Measurements from ENCODE around the gene NSG2. TPM values are rescaled to one million over a fixed set of nuclear protein-coding genes. Genes with fewer than 3 reads are reported as not detected.

The NSG2 gene
- total RNA-seq, 4 donors from 2014 or later: 3.4 to 5.4 (median 3.9) TPM

DNA sequence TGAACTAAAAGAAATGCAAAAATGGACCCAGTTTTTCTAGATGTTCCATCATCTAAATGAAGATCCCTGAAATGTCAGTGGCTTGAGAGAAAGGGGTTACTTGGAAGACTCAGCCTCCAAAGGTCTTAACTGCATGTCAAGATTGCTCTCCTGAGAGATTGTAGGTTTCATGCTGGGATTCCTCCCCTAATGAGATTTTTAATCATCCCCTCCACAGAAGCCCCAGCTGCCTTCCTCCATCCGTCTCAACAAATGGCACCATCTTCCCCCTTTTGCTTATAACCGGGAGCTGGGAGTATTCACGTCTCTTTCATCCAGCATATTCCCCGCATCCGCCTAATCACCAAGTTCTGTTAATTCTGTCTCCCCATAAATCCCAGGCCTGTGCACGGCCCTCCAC is 104.5 kb downstream of the NSG2 start:
- WGBS: 76% methylated on average over 6 of the region's 6 CpGs
- intact Hi-C loops (cut with DNase I): no loop called here
- H3K27ac ChIP-seq (replicated peaks in 1 of 4): no peak overlapping the region
- no peaks in the 10 kb centered on the region for H3K4me1 ChIP-seq
- peaks cover 0 to 9% (median 4%) of the 10 kb centered on the region in 4 donors for H3K9me3 ChIP-seq
- DNase-seq (ENCODE audit: extremely low spot score): no peak
- H3K36me3 ChIP-seq: no peaks in the 10 kb centered on the region
- TF ChIP-seq, protein P1, sequence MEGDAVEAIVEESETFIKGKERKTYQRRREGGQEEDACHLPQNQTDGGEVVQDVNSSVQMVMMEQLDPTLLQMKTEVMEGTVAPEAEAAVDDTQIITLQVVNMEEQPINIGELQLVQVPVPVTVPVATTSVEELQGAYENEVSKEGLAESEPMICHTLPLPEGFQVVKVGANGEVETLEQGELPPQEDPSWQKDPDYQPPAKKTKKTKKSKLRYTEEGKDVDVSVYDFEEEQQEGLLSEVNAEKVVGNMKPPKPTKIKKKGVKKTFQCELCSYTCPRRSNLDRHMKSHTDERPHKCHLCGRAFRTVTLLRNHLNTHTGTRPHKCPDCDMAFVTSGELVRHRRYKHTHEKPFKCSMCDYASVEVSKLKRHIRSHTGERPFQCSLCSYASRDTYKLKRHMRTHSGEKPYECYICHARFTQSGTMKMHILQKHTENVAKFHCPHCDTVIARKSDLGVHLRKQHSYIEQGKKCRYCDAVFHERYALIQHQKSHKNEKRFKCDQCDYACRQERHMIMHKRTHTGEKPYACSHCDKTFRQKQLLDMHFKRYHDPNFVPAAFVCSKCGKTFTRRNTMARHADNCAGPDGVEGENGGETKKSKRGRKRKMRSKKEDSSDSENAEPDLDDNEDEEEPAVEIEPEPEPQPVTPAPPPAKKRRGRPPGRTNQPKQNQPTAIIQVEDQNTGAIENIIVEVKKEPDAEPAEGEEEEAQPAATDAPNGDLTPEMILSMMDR (IDR thresholded peaks at IDR 0.05): no peak
- no peak for TF ChIP-seq EP300 (IDR thresholded peaks at IDR 0.05)
- TF ChIP-seq POLR2AphosphoS5 (IDR thresholded peaks at IDR 0.05): no peak
- TF ChIP-seq POLR2A (IDR thresholded peaks at IDR 0.05; ENCODE audit: low read depth): no peak
- no peak overlapping the region for H3K4me3 ChIP-seq
- peaks cover 0 to 6% (median 0%) of the 10 kb centered on the region in 4 donors for H3K27me3 ChIP-seq

DNA sequence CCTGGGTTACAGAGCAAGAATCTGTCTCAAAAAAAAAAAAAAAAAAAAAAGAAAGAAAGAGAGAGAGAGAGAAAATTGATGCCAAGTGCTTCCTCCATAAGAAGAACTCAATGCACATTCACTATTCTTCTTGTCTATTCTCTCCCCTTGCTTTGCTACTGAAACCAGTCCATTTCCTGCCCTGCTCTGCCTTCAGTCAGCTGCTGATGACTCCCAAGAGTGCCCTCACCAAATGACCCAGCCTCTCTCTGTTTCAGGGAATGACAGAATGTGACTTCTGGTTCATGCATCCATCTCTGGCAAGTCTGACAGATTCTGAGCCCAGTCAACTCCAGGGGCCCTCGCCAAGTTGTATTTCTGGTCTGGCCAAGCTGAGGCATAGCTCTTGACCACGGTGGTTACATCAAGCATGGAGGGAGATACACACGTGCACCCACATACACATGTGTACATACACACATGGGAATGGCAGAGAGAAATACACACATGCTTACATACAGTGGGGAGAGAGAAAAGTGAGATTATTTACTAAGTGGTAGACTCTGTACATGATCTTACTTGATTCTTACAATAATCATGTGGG is 106.2 kb downstream of the NSG2 start:
- Histone ChIP-seq H3K4me1 (no peaks in the 10 kb centered on the region), H3K27ac (replicated peaks in 1 of 4) (no peak overlapping the region), H3K36me3 (no peaks in the 10 kb centered on the region), H3K27me3 (peaks cover 0 to 11% (median 0%) of the 10 kb centered on the region in 4 donors), H3K4me3 (no peak overlapping the region), H3K9me3 (peaks cover 0 to 19% (median 8%) of the 10 kb centered on the region in 4 donors)
- DNase-seq (ENCODE audit: extremely low spot score): no peak
- TF ChIP-seq EP300 (IDR thresholded peaks at IDR 0.05) (no peak), POLR2A (IDR thresholded peaks at IDR 0.05; ENCODE audit: low read depth) (no peak), POLR2AphosphoS5 (IDR thresholded peaks at IDR 0.05) (no peak)
- TF ChIP-seq, protein P1 (IDR thresholded peaks at IDR 0.05): no peak
- intact Hi-C loops (cut with DNase I): no loop called here
- WGBS: 46% methylated on average over 3 of the region's 3 CpGs

DNA sequence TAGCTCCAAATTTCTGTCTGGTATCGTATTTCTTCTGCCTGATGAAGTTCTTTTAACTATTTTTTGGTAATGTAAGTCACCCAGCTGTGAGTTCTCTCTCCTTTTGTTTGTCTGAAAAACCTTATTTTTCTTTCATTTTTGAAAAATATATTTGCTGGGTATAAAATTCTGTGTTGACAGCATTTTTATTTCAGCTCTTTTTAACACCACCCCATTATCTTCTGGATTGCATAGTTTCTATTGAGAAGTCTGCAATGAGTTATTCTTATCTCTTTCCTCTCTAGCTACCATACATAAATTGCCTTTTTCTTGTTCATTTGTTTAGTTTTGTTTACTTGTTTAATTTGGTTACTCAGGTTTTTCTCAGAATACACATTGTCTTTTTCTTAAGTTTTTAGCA is 109.1 kb downstream of the NSG2 start:
- TF ChIP-seq EP300 (IDR thresholded peaks at IDR 0.05) (no peak), POLR2AphosphoS5 (IDR thresholded peaks at IDR 0.05) (no peak), POLR2A (IDR thresholded peaks at IDR 0.05; ENCODE audit: low read depth) (no peak)
- TF ChIP-seq, protein P1 (IDR thresholded peaks at IDR 0.05): no peak
- 78% methylated on average over 1 of the region's 1 CpG for WGBS

DNA sequence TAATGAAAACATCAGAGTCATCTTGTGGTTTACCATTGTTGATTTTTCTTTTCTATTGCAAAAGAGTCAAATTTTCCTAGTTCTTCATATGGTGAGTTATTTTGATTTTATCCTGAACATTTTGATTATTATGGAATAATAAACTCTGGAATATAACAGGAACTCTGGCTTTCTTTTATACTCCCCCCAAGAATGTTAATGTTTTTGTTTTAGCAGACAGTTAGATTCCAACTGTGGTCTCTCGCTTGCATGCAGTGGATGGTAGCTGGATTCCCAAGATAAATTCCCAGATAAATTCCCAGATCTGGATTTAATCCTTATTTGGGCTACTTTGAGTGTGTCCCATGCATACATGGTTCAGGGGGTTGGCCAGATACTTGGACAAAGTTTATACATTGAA is 109.8 kb downstream of the NSG2 start:
- Histone ChIP-seq H3K36me3 (no peaks in the 10 kb centered on the region), H3K4me1 (no peaks in the 10 kb centered on the region), H3K4me3 (no peak overlapping the region), H3K9me3 (peaks cover 0 to 19% (median 8%) of the 10 kb centered on the region in 4 donors), H3K27me3 (peaks cover 0 to 10% (median 0%) of the 10 kb centered on the region in 4 donors), H3K27ac (replicated peaks in 1 of 4) (no peak overlapping the region)
- DNase-seq (ENCODE audit: extremely low spot score): no peak
- intact Hi-C loops (cut with DNase I): no loop called here
- TF ChIP-seq EP300 (IDR thresholded peaks at IDR 0.05) (no peak), POLR2A (IDR thresholded peaks at IDR 0.05; ENCODE audit: low read depth) (no peak), POLR2AphosphoS5 (IDR thresholded peaks at IDR 0.05) (no peak)
- TF ChIP-seq, protein P1 (IDR thresholded peaks at IDR 0.05): no peak
- 88% methylated on average over 1 of the region's 1 CpG for WGBS

More for the DNA sequence above, 109.1 kb downstream of the NSG2 start:
- Histone ChIP-seq H3K4me3 (no peak overlapping the region), H3K9me3 (peaks cover 0 to 19% (median 8%) of the 10 kb centered on the region in 4 donors), H3K4me1 (no peaks in the 10 kb centered on the region), H3K27ac (replicated peaks in 1 of 4) (no peak overlapping the region), H3K36me3 (no peaks in the 10 kb centered on the region), H3K27me3 (peaks cover 0 to 11% (median 0%) of the 10 kb centered on the region in 4 donors)
- intact Hi-C loops (cut with DNase I): no loop called here
- no peak for DNase-seq (ENCODE audit: extremely low spot score)

DNA sequence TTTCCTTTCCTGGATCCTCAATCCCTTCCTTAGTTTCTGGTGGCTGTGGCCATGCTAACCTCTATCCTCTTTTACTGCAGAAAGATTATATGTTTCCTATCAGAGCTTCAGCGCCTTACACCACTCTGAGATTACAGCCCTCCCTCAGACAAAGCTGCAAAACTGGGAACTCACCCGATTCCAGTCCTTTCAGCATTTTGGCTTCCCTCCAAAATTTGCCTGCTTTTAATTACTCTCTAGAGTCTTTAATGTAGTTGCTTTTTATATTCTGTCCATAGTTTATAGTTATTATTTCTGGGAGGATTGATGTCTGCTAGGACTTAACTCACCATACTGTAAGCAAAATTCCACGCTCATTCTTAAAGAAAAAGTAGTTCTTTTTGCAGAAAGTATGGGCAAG is 110.2 kb downstream of the NSG2 start:
- intact Hi-C loops (cut with DNase I): no loop called here
- H3K4me3 ChIP-seq: no peak overlapping the region
- TF ChIP-seq POLR2A (IDR thresholded peaks at IDR 0.05; ENCODE audit: low read depth): no peak
- TF ChIP-seq, protein P1 (IDR thresholded peaks at IDR 0.05): no peak
- TF ChIP-seq EP300 (IDR thresholded peaks at IDR 0.05): no peak
- TF ChIP-seq POLR2AphosphoS5 (IDR thresholded peaks at IDR 0.05): no peak
- no peak overlapping the region for H3K27ac ChIP-seq (replicated peaks in 1 of 4)
- H3K4me1 ChIP-seq: no peaks in the 10 kb centered on the region
- peaks cover 0 to 19% (median 8%) of the 10 kb centered on the region in 4 donors for H3K9me3 ChIP-seq
- H3K36me3 ChIP-seq: no peaks in the 10 kb centered on the region
- no peak for DNase-seq (ENCODE audit: extremely low spot score)
- H3K27me3 ChIP-seq: peaks cover 0 to 6% (median 0%) of the 10 kb centered on the region in 4 donors
- WGBS: 65% methylated on average over 3 of the region's 3 CpGs

All from esophagus muscularis mucosa (tissue), 4 donors.